Thyroid gland (tissue), 4 donors: ENCODE measurements around the gene PAPLN. TPM values are rescaled to one million over a fixed set of nuclear protein-coding genes. Genes with fewer than 3 reads are reported as not detected.

Experiments
- DNase-seq, 2 donors: peaks; one replicate each; pipeline ENCODE4 v3.0.0-alpha.2; 2019
- H3K27ac ChIP-seq, 3 donors: fragments of 200-600 bp; sonication (generic); 1 replicate in 2 of 3; 2 replicates in 1 of 3; pipeline ENCODE4 v1.5.1; 2016 to 2019; ENCODE audit warnings: mild to moderate bottlenecking in 1 of 3, moderate library complexity in 1 of 3
- H3K27me3 ChIP-seq: fragments of 200-600 bp; sonication (generic); one replicate; pipeline ENCODE4 v1.5.1; 2019
- H3K36me3 ChIP-seq, 2 donors: fragments of 200-600 bp; sonication (generic); one replicate each; pipeline ENCODE4 v1.5.1; 2016 to 2019
- H3K4me1 ChIP-seq, 2 donors: fragments of 200-600 bp; sonication (generic); one replicate each; pipeline ENCODE4 v1.5.1; 2017 to 2019
- H3K4me3 ChIP-seq, 3 donors: fragments of 200-600 bp; sonication (generic); replicated peaks in 1 of 3; 1 replicate in 2 of 3; 2 replicates in 1 of 3; pipeline ENCODE4 v1.5.1; 2016; ENCODE audit warnings: mild to moderate bottlenecking in 1 of 3
- H3K9me3 ChIP-seq: fragments of 200-600 bp; sonication (generic); one replicate; pipeline ENCODE4 v1.5.1; 2017
- CTCF ChIP-seq, 6 experiments: fragments of 200-600 bp in 3 of 6; fragments of 450-650 bp in 3 of 6; sonication (generic) in 3 of 6; IDR thresholded peaks; one replicate each; pipeline ENCODE4 v1.5.1; 2016 to 2019; ENCODE audit warnings: antibody characterized with exemption in 6 of 6, mild to moderate bottlenecking in 2 of 6, inconsistent platforms in 1 of 6, moderate library complexity in 1 of 6
- POLR2A ChIP-seq, 2 donors: fragments of 450-650 bp; IDR thresholded peaks; one replicate each; pipeline ENCODE4 v1.6.1; 2017; ENCODE audit warnings: antibody characterized with exemption in 2 of 2, mild to moderate bottlenecking in 2 of 2, moderate library complexity in 1 of 2
- WGBS, 2 donors: methylation state at CpG; one replicate each; pipeline ENCODE4 v1.1.5; 2017; 5-methylcytosine and 5-hydroxymethylcytosine counted together
- intact Hi-C: fragments of 100-400 bp; cut with DNase I; formaldehyde crosslinking; loops from one replicate; pipeline ENCODE4 v1.15.1; 2023
- total RNA-seq, 4 donors: library from RNA; depleted of rRNA; stranded (reverse); fragments of >200 nt; gene quantifications; one replicate each; pipeline ENCODE4 v1.2.3, GENCODE V29; 2016

PAPLN gene
- total RNA-seq, 4 donors from 2014 or later: 23.2 to 82.8 (median 48.4) TPM

GRCh38 chr14:73198253-73198652 is 39.1 kb upstream of the PAPLN start:
- Histone ChIP-seq H3K36me3 (peaks cover 17 to 34% of the 10 kb centered on the region in 2 donors), H3K4me3 (no peak overlapping the region), H3K27me3 (no peaks in the 10 kb centered on the region), H3K27ac (no peak overlapping the region), H3K9me3 (no peaks in the 10 kb centered on the region), H3K4me1 (no peaks in the 10 kb centered on the region)
- intact Hi-C loops: no loop called here
- DNase-seq: no peak
- no peak for TF ChIP-seq POLR2A (IDR thresholded peaks at IDR 0.05)
- TF ChIP-seq CTCF (IDR thresholded peaks at IDR 0.05): no peak
- 83 to 86% methylated on average over 2 of the region's 2 CpGs for WGBS, 2 donors

GRCh38 chr14:73203527-73203926 is 33.8 kb upstream of the PAPLN start:
- WGBS, 2 donors: 91 to 92% methylated on average over 2 of the region's 2 CpGs
- Histone ChIP-seq H3K9me3 (no peaks in the 10 kb centered on the region), H3K4me1 (peaks cover 0 to 3% of the 10 kb centered on the region in 2 donors), H3K36me3 (peaks cover 22 to 27% of the 10 kb centered on the region in 2 donors), H3K4me3 (no peak overlapping the region), H3K27ac (no peak overlapping the region), H3K27me3 (no peaks in the 10 kb centered on the region)
- intact Hi-C loops: no loop called here
- DNase-seq: no peak
- TF ChIP-seq CTCF (IDR thresholded peaks at IDR 0.05) (no peak), POLR2A (IDR thresholded peaks at IDR 0.05) (no peak)

- H3K27ac ChIP-seq: peak overlapping the region in 2 of 3 donors; percentile 0 to 43
- intact Hi-C loops: no loop called here
- H3K4me3 ChIP-seq: no peak overlapping the region
- H3K27me3 ChIP-seq: no peaks in the 10 kb centered on the region
- TF ChIP-seq POLR2A (IDR thresholded peaks at IDR 0.05): no peak
- TF ChIP-seq CTCF (IDR thresholded peaks at IDR 0.05): no peak
- no peaks in the 10 kb centered on the region for H3K9me3 ChIP-seq
- peaks cover 24 to 30% of the 10 kb centered on the region in 2 donors for H3K36me3 ChIP-seq
- DNase-seq: no peak
- H3K4me1 ChIP-seq: peaks cover 0 to 14% of the 10 kb centered on the region in 2 donors
- 73 to 76% methylated on average over 1 of the region's 2 CpGs for WGBS, 2 donors
Observed at GRCh38 chr14:73207615-73208014, 29.7 kb upstream of the PAPLN start.

- 100% methylated on average over 1 to 2 of the region's 3 CpGs for whole genome bisulfite sequencing, 2 donors
- Histone ChIP-seq H3K27ac (no peak overlapping the region), H3K4me1 (peaks cover 0 to 14% of the 10 kb centered on the region in 2 donors), H3K27me3 (no peaks in the 10 kb centered on the region), H3K36me3 (peaks cover 25 to 27% of the 10 kb centered on the region in 2 donors), H3K4me3 (no peak overlapping the region), H3K9me3 (no peaks in the 10 kb centered on the region)
- no peak for TF ChIP-seq CTCF (IDR thresholded peaks at IDR 0.05)
- no peak for DNase-seq
- intact Hi-C loops: no loop called here
Observed at GRCh38 chr14:73208390-73208789, 28.9 kb upstream of the PAPLN start.

- no peak overlapping the region for H3K4me3 ChIP-seq
- no peak overlapping the region for H3K27ac ChIP-seq
- H3K9me3 ChIP-seq: no peaks in the 10 kb centered on the region
- peaks cover 0 to 14% of the 10 kb centered on the region in 2 donors for H3K4me1 ChIP-seq
- 97 to 100% methylated on average over 3 to 6 of the region's 8 CpGs for WGBS, 2 donors
- intact Hi-C loops: no loop called here
- H3K27me3 ChIP-seq: no peaks in the 10 kb centered on the region
- DNase-seq: no peak
- peaks cover 25% of the 10 kb centered on the region in 2 donors for H3K36me3 ChIP-seq
- TF ChIP-seq POLR2A (IDR thresholded peaks at IDR 0.05) (no peak), CTCF (IDR thresholded peaks at IDR 0.05) (no peak)
Observed at GRCh38 chr14:73208846-73209245, 28.5 kb upstream of the PAPLN start.
